GM18511 (cell line): Measurements from ENCODE around the gene ATP2C2.
"Not testable (repeated sequence)": the region's sequence is repeated elsewhere in the genome, so short reads cannot be mapped to it uniquely, and the experiment has no call there.

ENCODE experiments used
- ATAC-seq: cut with Tn5 transposase; IDR thresholded peaks from one replicate; pipeline ENCODE4 v1.9.1; 2021; ENCODE audit warnings: mild to moderate bottlenecking, moderate library complexity; ENCODE audit not compliant: unreplicated experiment

ATP2C2 gene

GRCh38 chr16:84368308-84368996 lies at the start of gene ATP2C2:
ATP2C2 (plus strand) TSS chr16:84368538; CDS start chr16:84368616, 78 bp downstream.
- ATAC-seq, result no peak

DNA sequence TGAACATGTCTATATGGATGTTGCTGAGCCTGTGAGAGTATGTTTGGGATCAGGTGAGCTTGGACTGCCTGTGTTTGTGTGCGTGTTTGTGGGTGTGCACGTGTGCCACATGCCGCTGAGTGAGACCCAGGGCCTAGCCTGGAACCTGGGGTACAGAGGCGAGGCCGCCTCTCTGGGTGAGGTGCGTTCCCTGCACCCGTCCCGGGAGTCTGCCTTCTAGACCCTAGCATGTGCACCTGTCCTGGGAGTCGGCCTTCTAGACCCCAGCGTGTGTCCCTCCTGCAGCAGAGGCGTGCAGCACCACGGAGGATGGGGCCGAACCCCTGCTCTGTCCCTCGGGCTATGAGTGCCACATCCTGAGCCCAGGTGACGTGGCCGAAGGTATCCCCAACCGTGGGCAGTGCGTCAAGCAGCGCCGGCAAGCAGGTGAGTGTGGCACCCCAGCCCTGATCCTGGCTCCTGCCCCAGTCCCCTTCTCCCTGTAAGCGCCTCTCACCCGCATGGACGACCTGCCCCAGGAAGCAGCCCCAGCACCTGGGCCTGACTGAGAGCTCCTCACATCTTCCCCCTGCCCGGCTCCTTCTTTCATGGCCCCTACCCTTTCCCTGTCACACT lies 49.1 kb upstream of the ATP2C2 start:
- no peak for ATAC-seq

GRCh38 chr16:84320511-84320910 lies 47.8 kb upstream of the ATP2C2 start:
- no peak for ATAC-seq

GRCh38 chr16:84321932-84322331 lies 46.4 kb upstream of the ATP2C2 start:
- ATAC-seq, result no peak

DNA sequence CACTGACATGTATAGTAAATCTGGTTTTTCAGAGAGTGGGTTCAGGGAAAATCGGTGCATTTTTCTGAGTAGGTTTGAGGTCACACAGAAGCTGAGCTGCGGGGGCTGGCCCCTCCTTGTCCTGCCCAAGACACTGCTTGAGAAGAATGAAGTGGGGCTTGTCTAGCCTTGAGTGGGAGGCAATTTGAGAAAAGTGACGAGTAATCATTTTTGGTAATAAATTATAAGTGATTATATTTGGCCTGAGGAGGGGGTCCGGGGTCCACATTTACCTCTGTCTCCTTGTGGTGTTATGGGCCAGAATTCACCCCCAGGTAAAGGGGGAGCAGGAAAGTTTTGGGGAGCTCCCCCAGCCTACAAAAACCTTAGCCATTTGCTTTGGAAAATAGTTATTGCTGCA lies 45.6 kb upstream of the ATP2C2 start:
- no peak for ATAC-seq

- ATAC-seq, result no peak
These were observed 44.7 kb upstream of the ATP2C2 start for GRCh38 chr16:84323606-84324005.

DNA sequence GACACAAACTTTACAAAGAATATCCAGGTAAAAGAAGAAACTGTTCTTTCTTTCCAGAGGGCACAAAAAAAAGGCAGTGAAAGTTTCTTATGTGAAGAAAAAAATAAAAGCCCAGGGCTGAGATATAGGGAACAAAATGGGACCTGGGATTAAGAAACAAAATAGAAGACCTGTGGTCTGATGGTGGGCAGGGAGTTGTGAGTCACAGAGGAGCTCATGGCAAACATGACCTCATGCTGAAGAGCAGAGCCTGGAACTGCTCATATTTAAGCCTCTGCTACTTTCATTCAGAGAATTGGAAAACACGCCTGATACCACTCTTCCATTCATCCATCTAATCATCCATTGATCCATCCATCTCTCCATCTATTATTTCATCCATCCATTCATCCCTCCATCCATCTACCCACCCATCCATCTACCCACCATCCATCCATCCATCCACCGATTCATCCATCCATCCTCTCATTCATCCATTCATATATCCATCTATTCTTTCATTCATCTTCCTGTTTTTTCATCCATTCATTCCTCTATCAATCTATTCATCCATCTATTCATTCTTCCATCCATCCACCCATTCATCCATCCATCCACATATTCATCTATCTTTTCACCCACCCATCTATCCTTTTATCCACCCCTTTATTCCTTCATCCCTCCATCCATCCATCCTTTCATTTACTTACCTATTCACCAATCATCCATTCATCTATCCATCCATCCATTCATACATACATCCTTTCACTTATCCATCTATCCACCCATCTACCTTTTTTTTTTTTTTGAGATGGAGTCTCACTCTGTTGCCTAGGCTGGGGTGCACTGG lies 43.7 kb upstream of the ATP2C2 start:
- ATAC-seq, result no peak

- no peak for ATAC-seq
These were observed 41.8 kb upstream of the ATP2C2 start for GRCh38 chr16:84326545-84326944.

DNA sequence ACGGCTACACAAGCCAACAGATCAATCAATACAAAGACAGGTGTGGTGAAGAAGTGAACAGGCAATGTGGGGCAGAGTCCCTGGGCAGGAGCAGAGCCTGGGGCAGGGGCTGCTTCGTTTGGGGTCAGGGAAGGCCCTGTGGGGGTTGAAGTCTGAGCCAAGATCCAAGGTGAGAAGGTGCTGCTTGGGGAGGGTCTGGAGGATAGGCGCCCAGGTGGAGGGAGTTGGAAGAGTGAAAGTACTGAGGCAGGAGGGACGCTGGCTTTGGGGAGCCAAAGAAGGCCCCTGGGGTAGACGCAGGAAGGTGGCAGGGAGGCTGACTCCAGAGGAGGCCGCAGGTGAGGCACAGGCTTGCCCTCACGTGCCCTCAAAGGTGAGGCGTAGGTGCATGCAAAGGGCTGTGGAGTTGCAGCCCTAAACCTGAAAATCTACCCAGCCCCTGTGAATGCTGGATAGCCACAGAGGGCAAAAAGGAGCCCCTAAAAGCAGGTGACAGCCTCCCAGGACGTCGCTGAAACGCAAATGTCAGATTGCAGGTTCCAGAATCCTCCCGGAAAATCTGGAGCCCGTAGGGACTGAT lies 40.3 kb upstream of the ATP2C2 start:
- ATAC-seq, result no peak

DNA sequence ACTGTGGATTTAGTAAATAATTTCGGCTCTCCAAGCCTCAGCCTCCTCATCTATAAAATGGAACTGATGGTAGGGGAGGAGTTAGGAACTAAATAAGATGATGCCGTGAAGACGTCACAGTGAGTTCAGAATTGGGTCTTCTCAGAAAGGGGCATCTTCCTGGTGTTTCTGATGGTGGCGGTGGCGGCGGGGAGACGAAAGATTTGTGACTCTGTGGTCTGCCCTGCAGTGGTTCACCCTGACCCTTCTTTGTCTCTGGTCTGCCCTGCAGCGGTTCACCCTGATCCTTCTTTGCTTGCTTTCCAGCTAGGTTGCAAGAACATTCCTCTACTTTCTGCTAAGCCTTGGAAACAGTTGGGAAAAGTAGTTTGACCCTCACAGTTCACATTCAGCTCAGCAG lies 39.3 kb upstream of the ATP2C2 start:
- ATAC-seq, result no peak

GRCh38 chr16:84329843-84330684 lies 38.3 kb upstream of the ATP2C2 start:
- no peak for ATAC-seq

- ATAC-seq, result no peak
These were observed 37.7 kb upstream of the ATP2C2 start for GRCh38 chr16:84330685-84331050.

DNA sequence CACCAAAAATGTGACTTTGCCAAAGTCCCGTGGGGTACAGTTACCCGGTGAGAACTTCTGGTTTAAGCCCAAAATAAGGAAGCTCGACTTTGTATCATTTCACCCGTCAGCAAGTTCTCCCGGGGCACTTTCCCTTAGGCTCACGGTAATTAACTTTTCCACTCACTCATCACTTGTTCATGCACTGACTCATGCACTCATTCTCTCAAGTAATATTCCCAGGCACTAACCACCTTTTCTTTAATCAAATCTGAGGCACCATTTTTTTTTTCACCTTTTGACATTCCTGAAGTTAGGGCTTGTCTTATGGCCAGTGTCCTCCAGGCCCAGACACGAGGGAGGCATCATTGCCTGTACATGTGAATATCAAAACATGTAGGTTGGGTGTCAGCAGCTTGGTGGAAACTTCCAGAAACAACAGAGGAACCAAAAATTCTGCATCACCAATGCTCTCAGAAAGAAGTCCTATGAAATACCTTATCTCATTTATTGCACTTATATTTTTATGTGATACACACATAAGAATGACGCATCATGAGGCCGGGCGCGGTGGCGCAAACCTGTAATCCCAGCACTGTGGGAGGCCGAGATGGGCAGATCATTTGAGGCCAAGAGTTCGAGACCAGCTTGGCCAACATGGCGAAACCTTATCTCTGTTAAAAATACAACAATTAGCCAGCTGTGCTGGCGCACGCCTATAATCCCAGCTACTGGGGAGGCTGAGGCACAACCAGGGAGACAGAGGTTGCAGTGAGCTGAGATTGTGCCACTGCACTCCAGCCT lies 36.1 kb upstream of the ATP2C2 start:
- ATAC-seq, result no peak

DNA sequence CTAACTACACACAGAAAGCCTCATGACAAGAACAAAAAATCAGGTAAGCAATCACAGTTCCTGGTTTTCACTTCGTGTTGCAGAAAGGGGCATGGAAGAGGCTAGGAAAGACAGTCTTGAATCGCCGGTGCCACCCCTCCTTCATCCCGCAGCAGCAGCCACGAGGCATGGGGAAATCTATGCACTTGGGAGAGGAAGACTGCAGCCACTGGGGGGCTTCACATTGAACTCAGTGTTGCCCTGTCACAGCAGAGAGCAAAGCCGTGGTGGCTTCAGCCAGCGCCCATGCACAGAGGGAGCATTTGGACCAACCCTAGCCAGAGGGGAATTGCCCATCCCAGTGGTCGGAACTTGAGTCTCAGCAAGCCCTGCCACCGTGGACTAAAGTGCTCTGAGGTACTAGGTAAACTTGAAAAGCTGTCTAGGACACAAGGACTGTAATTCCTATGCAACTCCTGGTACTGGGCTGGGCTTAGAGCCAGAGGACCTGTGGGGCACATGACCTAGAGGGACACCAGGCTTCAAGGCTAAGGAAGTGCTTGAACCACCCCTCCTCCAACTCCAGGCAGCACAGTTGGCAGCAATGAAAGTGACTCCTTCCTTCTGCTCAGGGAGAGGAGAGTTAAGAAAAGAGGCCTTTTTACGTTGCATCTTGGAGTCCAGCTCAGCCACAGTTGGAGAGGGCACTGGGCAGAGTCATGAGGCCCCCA lies 35.2 kb upstream of the ATP2C2 start:
- ATAC-seq, result no peak

DNA sequence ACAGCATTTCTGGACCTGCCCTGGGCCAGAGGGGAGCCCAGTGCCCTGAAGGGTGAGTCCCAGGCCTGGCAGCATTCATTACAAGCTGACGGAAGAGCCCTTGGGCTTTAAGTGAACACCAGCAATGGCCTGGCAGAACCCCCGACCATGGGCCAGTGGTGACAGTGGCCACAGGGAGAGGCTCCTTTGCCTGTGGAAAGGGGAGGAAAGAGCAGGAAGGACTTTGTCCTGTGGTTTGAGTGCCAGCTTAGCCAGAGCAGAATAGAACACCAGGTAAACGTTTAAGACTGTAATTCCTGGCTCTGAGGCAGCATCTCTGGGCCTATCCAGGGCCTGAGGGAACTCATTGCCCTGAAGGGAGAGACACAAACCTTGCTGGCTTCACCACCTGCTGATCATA lies 34.3 kb upstream of the ATP2C2 start:
- ATAC-seq, result no peak

DNA sequence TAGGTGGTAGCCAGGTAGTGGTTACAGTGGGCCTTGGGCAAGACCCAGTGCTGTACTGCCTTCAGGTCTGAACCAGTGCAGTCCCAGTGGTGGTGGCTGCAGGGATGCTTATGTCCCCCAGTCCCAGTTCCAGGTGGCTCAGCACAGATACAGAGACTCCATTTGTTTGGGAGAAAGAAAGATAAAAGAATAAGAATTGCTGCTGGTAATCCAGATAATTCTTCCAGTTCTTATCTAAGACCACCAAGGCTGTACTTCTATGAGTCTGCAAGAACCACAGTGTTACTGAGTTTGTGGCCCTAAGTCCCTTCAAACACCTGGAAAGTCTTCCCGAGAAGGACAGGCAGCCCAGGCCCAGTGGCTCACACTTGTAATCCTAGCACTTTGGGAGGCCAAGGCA lies 33.9 kb upstream of the ATP2C2 start:
- no peak for ATAC-seq

DNA sequence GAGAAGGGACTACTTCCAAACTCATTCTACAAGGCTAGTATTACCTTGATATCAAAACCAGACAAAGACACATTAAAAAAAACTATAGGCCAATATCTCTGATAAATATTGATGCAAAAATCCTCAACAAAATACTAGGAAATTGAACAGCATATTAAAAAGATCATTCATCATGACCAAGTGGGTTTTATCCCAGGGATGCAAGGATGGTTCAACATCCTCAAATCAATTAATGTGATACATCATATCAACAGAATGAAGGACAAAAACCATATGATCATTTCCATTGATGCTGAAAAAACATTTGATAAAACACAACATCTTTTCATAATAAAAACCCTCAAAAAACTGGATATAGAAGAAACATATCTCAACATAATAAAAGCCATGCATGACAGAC lies 31.1 kb upstream of the ATP2C2 start:
- ATAC-seq, result not testable (repeated sequence)

DNA sequence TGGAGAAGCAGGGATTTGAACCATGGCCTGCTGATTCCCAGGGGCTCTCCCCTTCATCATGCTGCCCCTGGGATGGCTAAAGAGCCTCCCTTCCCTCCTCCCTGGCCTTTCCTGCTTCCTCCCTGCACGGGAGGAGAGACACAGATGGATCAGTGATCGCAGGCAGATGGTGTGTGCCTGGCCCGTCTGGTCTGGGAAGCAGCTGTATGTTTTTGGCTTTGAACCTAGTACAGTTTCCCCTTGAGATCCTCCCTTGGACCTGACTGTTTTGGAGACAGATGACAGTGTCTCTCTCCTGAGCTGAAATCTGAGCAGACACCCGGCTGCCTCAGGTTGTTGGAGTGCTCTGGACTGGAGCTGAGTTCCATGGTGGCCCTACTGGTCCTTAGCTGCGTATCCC lies 29.0 kb upstream of the ATP2C2 start:
- ATAC-seq, result no peak

- no peak for ATAC-seq
These were observed 28.6 kb upstream of the ATP2C2 start for GRCh38 chr16:84339766-84340165.
